Neuronal stem cell (in vitro differentiated cells): ENCODE results near the gene CDCA7.

Experiments used
- DNase-seq: peaks from one replicate; pipeline ENCODE4 v3.0.0-alpha.2; 2013; ENCODE audit warnings: low spot score
- H2AFZ ChIP-seq: one replicate; pipeline ENCODE4 v1.6.1; 2013; ENCODE audit warnings: mild to moderate bottlenecking, low read length, inconsistent platforms
- H2AK5ac ChIP-seq: 2 replicates; pipeline ENCODE4 v1.6.1; 2013; ENCODE audit warnings: low read depth, mild to moderate bottlenecking, inconsistent platforms, low read length, moderate library complexity, mixed read lengths
- H2BK120ac ChIP-seq: 2 replicates; pipeline ENCODE4 v1.6.1; 2013; ENCODE audit warnings: low read depth, mild to moderate bottlenecking, inconsistent platforms, low read length, moderate library complexity, mixed read lengths
- H2BK12ac ChIP-seq: one replicate; pipeline ENCODE4 v1.6.1; 2013; ENCODE audit warnings: low read length, inconsistent platforms
- H2BK15ac ChIP-seq: 2 replicates; pipeline ENCODE4 v1.6.1; 2013; ENCODE audit warnings: mild to moderate bottlenecking, low read length, inconsistent platforms, mixed read lengths
- H2BK5ac ChIP-seq: one replicate; pipeline ENCODE4 v1.6.1; 2013; ENCODE audit warnings: inconsistent platforms, mild to moderate bottlenecking, low read length, moderate library complexity
- H3K14ac ChIP-seq: one replicate; pipeline ENCODE4 v1.6.1; 2013; ENCODE audit warnings: low read length, inconsistent platforms
- H3K18ac ChIP-seq: 2 replicates; pipeline ENCODE4 v1.6.1; 2013; ENCODE audit warnings: low read length, inconsistent platforms
- H3K23ac ChIP-seq: 2 replicates; pipeline ENCODE4 v1.6.1; 2013; ENCODE audit warnings: low read depth, mild to moderate bottlenecking, mixed read lengths, low read length, inconsistent platforms; ENCODE audit not compliant: poor library complexity
- H3K27ac ChIP-seq: replicated peaks from 3 replicates; pipeline ENCODE4 v1.5.1; 2013; ENCODE audit warnings: low read length, inconsistent platforms
- H3K27me3 ChIP-seq, 3 experiments: 2 replicates each; pipeline ENCODE4 v1.6.1; 2013; ENCODE audit warnings: low read length in 3 of 3, mild to moderate bottlenecking in 2 of 3, inconsistent platforms in 1 of 3, low read depth in 1 of 3, mixed read lengths in 1 of 3, moderate library complexity in 1 of 3; ENCODE audit not compliant: control insufficient read depth in 3 of 3, insufficient read depth in 3 of 3
- H3K36me3 ChIP-seq, 2 donors: replicated peaks in 1 of 2; 2 replicates each; pipeline ENCODE4 v1.6.1; 2013; ENCODE audit warnings: low read length in 2 of 2; ENCODE audit not compliant: control insufficient read depth in 2 of 2, insufficient read depth in 2 of 2
- H3K4ac ChIP-seq: 2 replicates; pipeline ENCODE4 v1.6.1; 2013; ENCODE audit warnings: inconsistent platforms, mild to moderate bottlenecking, low read length, moderate library complexity
- H3K4me1 ChIP-seq, 2 donors: 1 replicate in 1 of 2; 2 replicates in 1 of 2; pipeline ENCODE4 v1.6.1; 2013; ENCODE audit warnings: low read length in 2 of 2, low read depth in 1 of 2; ENCODE audit not compliant: control insufficient read depth in 2 of 2, insufficient read depth in 1 of 2
- H3K4me2 ChIP-seq: one replicate; pipeline ENCODE4 v1.6.1; 2013; ENCODE audit warnings: mild to moderate bottlenecking, low read length, inconsistent platforms; ENCODE audit not compliant: insufficient read depth, poor library complexity, severe bottlenecking
- H3K4me3 ChIP-seq, 2 donors: 2 replicates each; pipeline ENCODE4 v1.5.1; 2013; ENCODE audit warnings: low read length in 2 of 2, mild to moderate bottlenecking in 2 of 2, inconsistent platforms in 1 of 2, moderate library complexity in 1 of 2
- H3K79me1 ChIP-seq: one replicate; pipeline ENCODE4 v1.6.1; 2013; ENCODE audit warnings: low read depth, mild to moderate bottlenecking, inconsistent platforms, low read length, moderate library complexity
- H3K9ac ChIP-seq: one replicate; pipeline ENCODE4 v1.6.1; 2013; ENCODE audit warnings: mild to moderate bottlenecking, low read depth, low read length, inconsistent platforms; ENCODE audit not compliant: poor library complexity
- H3K9me3 ChIP-seq, 2 donors: replicated peaks in 1 of 2; 2 replicates each; pipeline versions ENCODE3 to v1.6.1; 2013; ENCODE audit warnings: low read length in 2 of 2, mild to moderate bottlenecking in 2 of 2, inconsistent platforms in 1 of 2, low read depth in 1 of 2, mixed read lengths in 1 of 2, moderate library complexity in 1 of 2; ENCODE audit not compliant: control insufficient read depth in 2 of 2, insufficient read depth in 1 of 2
- H4K8ac ChIP-seq: one replicate; pipeline ENCODE4 v1.6.1; 2013; ENCODE audit warnings: low read depth, mild to moderate bottlenecking, inconsistent platforms, low read length, moderate library complexity
- H4K91ac ChIP-seq: one replicate; pipeline ENCODE4 v1.6.1; 2013; ENCODE audit warnings: low read length, low read depth, mild to moderate bottlenecking, inconsistent platforms; ENCODE audit not compliant: poor library complexity
- WGBS, 2 donors: extraction: QIAGEN DNeasy Blood & Tissue Kit; methylation state at CpG; one replicate each; pipeline ENCODE4 v1.1.7; 2013; ENCODE audit warnings: missing lambda C conversion rate in 2 of 2, mixed read lengths in 1 of 2; ENCODE audit not compliant: insufficient read length in 2 of 2, insufficient replicate concordance in 1 of 2; ENCODE audit errors: extremely low coverage in 2 of 2; 5-methylcytosine and 5-hydroxymethylcytosine counted together

The CDCA7 gene

DNA sequence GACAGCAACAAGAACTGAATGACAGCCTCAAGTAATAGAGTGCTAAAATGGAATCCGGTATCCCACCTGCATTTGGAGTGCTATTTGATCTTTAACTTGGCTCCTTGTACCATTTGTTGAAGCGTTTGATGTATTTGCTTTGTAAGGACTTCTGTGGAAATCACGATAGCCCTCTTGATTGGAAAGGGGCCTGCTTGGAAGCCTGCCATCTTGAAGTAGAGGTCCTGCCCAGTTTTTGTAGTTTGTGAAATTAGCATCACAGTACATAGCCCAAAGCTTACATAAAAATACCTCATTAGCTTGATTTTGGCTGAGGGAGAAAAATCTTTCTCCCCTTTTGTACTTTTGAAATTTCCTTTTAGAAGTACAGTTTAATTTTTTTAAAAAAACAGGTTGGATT, 2.7 kb downstream of the CDCA7 start:
- no peaks in the 10 kb centered on the region for H3K9me3 ChIP-seq
- H3K18ac ChIP-seq = no peak overlapping the region
- no peak for DNase-seq
- no CpG with 5 or more reads among the region's 3 CpGs for WGBS, 2 donors
- H3K27ac ChIP-seq = no peak overlapping the region
- H3K4ac ChIP-seq = no peak overlapping the region
- H2AFZ ChIP-seq = no peak overlapping the region
- H4K8ac ChIP-seq = no peak overlapping the region
- H3K36me3 ChIP-seq = peaks cover 3 to 51% of the 10 kb centered on the region in 2 donors
- H2BK15ac ChIP-seq = no peak overlapping the region
- no peak overlapping the region for H3K9ac ChIP-seq
- no peaks in the 10 kb centered on the region for H3K27me3 ChIP-seq
- H2BK12ac ChIP-seq = no peak overlapping the region
- no peak overlapping the region for H4K91ac ChIP-seq
- H3K4me2 ChIP-seq = no peak overlapping the region
- peaks cover 6% of the 10 kb centered on the region in 2 donors for H3K4me1 ChIP-seq
- H3K14ac ChIP-seq = no peak overlapping the region
- no peak overlapping the region for H3K23ac ChIP-seq
- H2AK5ac ChIP-seq = no peak overlapping the region
- no peak overlapping the region for H3K4me3 ChIP-seq
- no peak overlapping the region for H2BK120ac ChIP-seq
- H2BK5ac ChIP-seq = no peak overlapping the region
- H3K79me1 ChIP-seq = no peaks in the 10 kb centered on the region

DNA sequence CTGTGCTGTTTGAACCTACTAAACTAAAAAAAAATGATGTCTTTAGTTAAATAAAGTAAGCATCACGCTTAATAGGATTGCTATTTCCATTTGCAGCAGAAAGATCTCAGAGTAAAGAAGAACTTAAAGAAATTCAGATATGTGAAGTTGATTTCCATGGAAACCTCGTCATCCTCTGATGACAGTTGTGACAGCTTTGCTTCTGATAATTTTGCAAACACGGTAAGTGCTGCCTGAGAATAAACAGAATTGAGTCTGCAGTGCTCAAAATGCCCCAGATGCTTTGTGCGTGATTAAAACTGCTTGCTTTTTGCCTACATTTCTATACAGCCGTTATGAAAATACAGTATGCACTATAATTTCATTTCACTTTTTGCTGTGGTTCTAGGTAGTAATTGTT, 3.9 kb downstream of the CDCA7 start:
- Histone ChIP-seq H3K9ac (no peak overlapping the region), H3K9me3 (no peaks in the 10 kb centered on the region), H2BK12ac (no peak overlapping the region), H3K14ac (no peak overlapping the region), H3K36me3 (peaks cover 6 to 63% of the 10 kb centered on the region in 2 donors), H3K27me3 (no peaks in the 10 kb centered on the region), H3K4me1 (peaks cover 5 to 6% of the 10 kb centered on the region in 2 donors), H3K4ac (no peak overlapping the region), H2BK5ac (no peak overlapping the region), H2BK15ac (no peak overlapping the region), H2BK120ac (no peak overlapping the region), H2AK5ac (no peak overlapping the region), H3K4me2 (no peak overlapping the region), H4K91ac (no peak overlapping the region), H3K27ac (no peak overlapping the region), H3K4me3 (no peak overlapping the region), H3K23ac (no peak overlapping the region), H4K8ac (no peak overlapping the region), H2AFZ (no peak overlapping the region), H3K79me1 (no peaks in the 10 kb centered on the region), H3K18ac (no peak overlapping the region)
- no CpG with 5 or more reads among the region's 5 CpGs for WGBS, 2 donors
- DNase-seq = no peak

DNA sequence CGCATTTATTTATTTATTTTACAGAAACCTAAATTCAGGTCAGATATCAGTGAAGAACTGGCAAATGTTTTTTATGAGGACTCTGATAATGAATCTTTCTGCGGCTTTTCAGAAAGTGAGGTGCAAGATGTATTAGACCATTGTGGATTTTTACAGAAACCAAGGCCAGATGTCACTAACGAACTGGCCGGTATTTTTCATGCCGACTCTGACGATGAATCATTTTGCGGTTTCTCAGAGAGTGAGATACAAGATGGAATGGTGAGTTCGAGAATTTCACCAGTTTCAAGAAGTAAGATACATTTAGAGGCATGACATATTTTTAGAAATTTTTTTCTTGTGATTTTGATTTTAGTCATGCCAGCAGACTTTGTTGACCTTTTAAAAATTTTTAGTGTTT, 4.6 kb downstream of the CDCA7 start:
- no peaks in the 10 kb centered on the region for H3K9me3 ChIP-seq
- peaks cover 8 to 69% of the 10 kb centered on the region in 2 donors for H3K36me3 ChIP-seq
- H4K91ac ChIP-seq = no peak overlapping the region
- no peak overlapping the region for H3K4ac ChIP-seq
- no CpG with 5 or more reads among the region's 8 CpGs for WGBS, 2 donors
- no peak overlapping the region for H2BK5ac ChIP-seq
- H2BK15ac ChIP-seq = no peak overlapping the region
- H3K27ac ChIP-seq = no peak overlapping the region
- DNase-seq = no peak
- H3K9ac ChIP-seq = no peak overlapping the region
- H2AFZ ChIP-seq = no peak overlapping the region
- H3K79me1 ChIP-seq = no peaks in the 10 kb centered on the region
- H3K18ac ChIP-seq = no peak overlapping the region
- H2AK5ac ChIP-seq = no peak overlapping the region
- H2BK12ac ChIP-seq = no peak overlapping the region
- no peak overlapping the region for H3K23ac ChIP-seq
- H2BK120ac ChIP-seq = no peak overlapping the region
- no peak overlapping the region for H3K14ac ChIP-seq
- H3K4me3 ChIP-seq = no peak overlapping the region
- H4K8ac ChIP-seq = no peak overlapping the region
- H3K4me2 ChIP-seq = no peak overlapping the region
- peaks cover 4 to 6% of the 10 kb centered on the region in 2 donors for H3K4me1 ChIP-seq
- H3K27me3 ChIP-seq = no peaks in the 10 kb centered on the region

DNA sequence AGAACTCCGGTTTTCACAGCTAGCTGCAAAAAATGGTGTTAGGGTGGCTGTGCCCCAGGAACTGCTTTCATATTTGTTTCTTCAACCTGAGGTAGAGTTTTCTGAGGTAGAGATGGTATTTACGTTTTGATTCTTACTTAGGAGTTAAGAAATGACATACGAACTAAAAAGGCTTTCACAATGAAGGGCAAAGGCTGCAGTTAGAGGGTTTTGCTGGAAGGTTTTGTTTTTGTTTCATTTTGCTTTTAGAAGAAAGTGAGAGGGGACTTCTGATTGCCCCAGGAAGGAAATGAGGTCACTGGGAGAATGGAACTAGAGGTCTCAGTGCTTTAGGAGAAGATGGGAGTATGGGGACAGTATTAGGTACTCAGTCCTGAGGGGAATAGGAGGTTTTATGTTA, 15.5 kb downstream of the CDCA7 start:
- Histone ChIP-seq H2BK12ac (no peak overlapping the region), H3K18ac (no peak overlapping the region), H3K23ac (no peak overlapping the region), H3K27me3 (no peaks in the 10 kb centered on the region), H3K14ac (no peak overlapping the region), H4K91ac (no peak overlapping the region), H3K36me3 (peaks cover 16 to 66% of the 10 kb centered on the region in 2 donors), H2BK120ac (no peak overlapping the region), H3K27ac (no peak overlapping the region), H2BK5ac (no peak overlapping the region), H3K4me3 (no peak overlapping the region), H3K4me1 (no peaks in the 10 kb centered on the region), H3K9ac (no peak overlapping the region), H2AK5ac (no peak overlapping the region), H2AFZ (no peak overlapping the region), H3K9me3 (peaks cover 0 to 2% of the 10 kb centered on the region in 2 donors), H3K4ac (no peak overlapping the region), H3K79me1 (no peaks in the 10 kb centered on the region), H3K4me2 (no peak overlapping the region), H4K8ac (no peak overlapping the region), H2BK15ac (no peak overlapping the region)
- DNase-seq = no peak
- no CpG with 5 or more reads among the region's 3 CpGs for WGBS, 2 donors
